Measurements from ENCODE around the gene TSPAN9. TPM values are rescaled to one million over a fixed set of nuclear protein-coding genes. Genes with fewer than 3 reads are reported as not detected.

TSPAN9 gene
- total RNA-seq, 4 donors from 2014 or later = 15.7 to 32.6 (median 26.2) TPM

DNA sequence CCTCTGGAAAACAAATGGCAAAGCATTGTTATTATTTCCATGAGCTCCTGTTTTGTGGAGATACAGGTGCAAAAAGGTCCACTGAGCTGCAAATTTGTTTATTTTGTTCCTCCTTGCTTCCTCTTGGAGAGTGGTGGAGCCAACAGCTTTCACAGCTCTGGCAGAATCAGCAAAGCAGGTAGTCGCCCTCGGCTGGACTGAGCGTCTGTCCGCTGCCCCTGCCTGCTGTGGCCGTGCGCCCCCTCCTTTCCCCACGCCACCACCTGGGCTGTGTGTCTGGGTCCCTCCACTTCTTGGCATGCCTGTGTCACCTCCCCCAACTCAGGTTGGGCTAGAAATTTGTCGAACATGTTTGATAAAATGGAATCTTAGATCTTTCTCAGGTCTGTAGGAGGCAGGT lies 188.2 kb downstream of the TSPAN9 start:
- Histone ChIP-seq H3K36me3 (no peaks in the 10 kb centered on the region), H3K27me3 (no peaks in the 10 kb centered on the region), H3K4me3 (no peak overlapping the region), H3K9me3 (no peaks in the 10 kb centered on the region), H3K4me1 (peaks cover 0 to 25% (median 8%) of the 10 kb centered on the region in 4 donors), H3K27ac (no peak overlapping the region)
- no peak for DNase-seq (ENCODE audit: low spot score in 2 of 2)
- TF ChIP-seq EP300 (IDR thresholded peaks at IDR 0.05) = no peak
- TF ChIP-seq, protein P1, sequence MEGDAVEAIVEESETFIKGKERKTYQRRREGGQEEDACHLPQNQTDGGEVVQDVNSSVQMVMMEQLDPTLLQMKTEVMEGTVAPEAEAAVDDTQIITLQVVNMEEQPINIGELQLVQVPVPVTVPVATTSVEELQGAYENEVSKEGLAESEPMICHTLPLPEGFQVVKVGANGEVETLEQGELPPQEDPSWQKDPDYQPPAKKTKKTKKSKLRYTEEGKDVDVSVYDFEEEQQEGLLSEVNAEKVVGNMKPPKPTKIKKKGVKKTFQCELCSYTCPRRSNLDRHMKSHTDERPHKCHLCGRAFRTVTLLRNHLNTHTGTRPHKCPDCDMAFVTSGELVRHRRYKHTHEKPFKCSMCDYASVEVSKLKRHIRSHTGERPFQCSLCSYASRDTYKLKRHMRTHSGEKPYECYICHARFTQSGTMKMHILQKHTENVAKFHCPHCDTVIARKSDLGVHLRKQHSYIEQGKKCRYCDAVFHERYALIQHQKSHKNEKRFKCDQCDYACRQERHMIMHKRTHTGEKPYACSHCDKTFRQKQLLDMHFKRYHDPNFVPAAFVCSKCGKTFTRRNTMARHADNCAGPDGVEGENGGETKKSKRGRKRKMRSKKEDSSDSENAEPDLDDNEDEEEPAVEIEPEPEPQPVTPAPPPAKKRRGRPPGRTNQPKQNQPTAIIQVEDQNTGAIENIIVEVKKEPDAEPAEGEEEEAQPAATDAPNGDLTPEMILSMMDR (IDR thresholded peaks at IDR 0.05) = no peak
- TF ChIP-seq POLR2A (IDR thresholded peaks at IDR 0.05) = no peak
- WGBS, 2 donors = 96 to 98% methylated on average over 8 of the region's 8 CpGs

DNA sequence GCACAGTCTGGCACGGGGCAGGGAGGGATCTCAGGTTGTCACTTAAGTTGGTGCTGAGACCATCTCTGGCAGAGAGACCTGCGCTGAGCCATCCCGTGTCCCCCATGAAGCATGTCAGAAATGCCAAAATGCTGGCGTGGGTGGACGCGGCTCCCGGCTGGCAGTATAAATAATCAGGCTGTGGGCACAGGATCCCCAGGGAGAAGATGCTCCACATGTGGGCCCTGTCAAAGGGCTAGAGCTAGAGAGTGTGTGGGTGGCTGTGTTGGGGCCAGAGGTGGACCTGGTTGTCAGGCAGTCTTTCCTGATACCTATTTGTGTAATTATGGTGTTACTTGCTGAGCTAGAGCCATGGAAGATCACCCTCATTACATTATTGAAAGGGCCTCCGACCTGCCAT lies 189.5 kb downstream of the TSPAN9 start:
- Histone ChIP-seq H3K36me3 (no peaks in the 10 kb centered on the region), H3K4me3 (no peak overlapping the region), H3K27me3 (no peaks in the 10 kb centered on the region), H3K4me1 (peaks cover 0 to 13% (median 6%) of the 10 kb centered on the region in 4 donors), H3K9me3 (no peaks in the 10 kb centered on the region), H3K27ac (no peak overlapping the region)
- TF ChIP-seq POLR2A (IDR thresholded peaks at IDR 0.05) (no peak), EP300 (IDR thresholded peaks at IDR 0.05) (no peak)
- TF ChIP-seq, protein P1 (IDR thresholded peaks at IDR 0.05) = no peak
- no peak for DNase-seq (ENCODE audit: low spot score in 2 of 2)
- WGBS, 2 donors = 61 to 78% methylated on average over 8 of the region's 8 CpGs

DNA sequence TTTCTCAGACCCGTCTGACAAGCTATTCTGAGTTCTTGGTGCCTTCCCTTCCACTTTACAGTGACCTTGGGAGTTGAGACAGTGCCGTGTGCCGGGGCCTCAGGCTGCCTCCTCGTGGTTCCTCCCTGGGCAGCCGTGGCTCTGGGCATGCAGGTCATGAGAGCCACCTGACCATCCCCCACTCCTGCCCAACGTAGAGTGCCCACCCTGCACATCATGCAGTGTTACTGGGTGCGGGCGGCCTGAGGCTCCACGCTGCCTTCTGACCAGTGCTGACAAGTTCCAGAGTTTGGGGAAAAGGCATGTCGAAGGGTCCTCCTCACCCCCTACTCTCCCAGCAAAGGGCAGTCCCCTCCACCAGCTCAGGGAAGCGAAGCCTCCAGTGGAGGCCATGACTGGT lies 190.5 kb downstream of the TSPAN9 start:
- H3K9me3 ChIP-seq = no peaks in the 10 kb centered on the region
- no peak overlapping the region for H3K27ac ChIP-seq
- DNase-seq (ENCODE audit: low spot score in 2 of 2) = no peak
- no peaks in the 10 kb centered on the region for H3K36me3 ChIP-seq
- H3K4me3 ChIP-seq = no peak overlapping the region
- WGBS, 2 donors = 75 to 83% methylated on average over 10 to 11 of the region's 11 CpGs
- H3K4me1 ChIP-seq = peaks cover 0 to 2% (median under 1%) of the 10 kb centered on the region in 4 donors
- no peak for TF ChIP-seq POLR2A (IDR thresholded peaks at IDR 0.05)
- TF ChIP-seq EP300 (IDR thresholded peaks at IDR 0.05) = no peak
- TF ChIP-seq, protein P1 (IDR thresholded peaks at IDR 0.05) = no peak
- no peaks in the 10 kb centered on the region for H3K27me3 ChIP-seq

DNA sequence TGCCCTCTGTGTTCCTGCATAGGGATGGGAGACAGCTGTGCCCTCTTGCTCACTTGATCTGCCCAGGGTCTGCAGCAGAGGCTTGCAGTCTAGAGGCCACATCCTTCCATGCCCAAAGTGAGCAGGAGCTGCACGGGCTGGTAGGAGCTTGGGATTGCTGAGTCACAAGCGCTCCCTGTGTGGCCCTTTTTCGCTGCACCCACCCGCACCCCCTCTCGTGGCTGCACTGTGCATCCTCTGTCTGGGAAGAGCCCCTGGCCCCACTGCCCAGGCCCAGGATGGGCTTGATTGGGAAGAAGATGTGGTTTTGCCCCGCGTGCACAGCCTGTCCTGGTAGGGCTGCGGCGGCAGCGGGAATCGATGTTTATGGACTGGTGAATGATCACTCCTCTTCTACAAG lies 192.4 kb downstream of the TSPAN9 start:
- Histone ChIP-seq H3K27me3 (no peaks in the 10 kb centered on the region), H3K4me1 (peaks cover 0 to 17% (median 0%) of the 10 kb centered on the region in 4 donors), H3K36me3 (no peaks in the 10 kb centered on the region), H3K4me3 (no peak overlapping the region), H3K27ac (no peak overlapping the region), H3K9me3 (no peaks in the 10 kb centered on the region)
- DNase-seq (ENCODE audit: low spot score in 2 of 2) = no peak
- WGBS, 2 donors = 78 to 80% methylated on average over 10 to 11 of the region's 11 CpGs
- TF ChIP-seq POLR2A (IDR thresholded peaks at IDR 0.05) = no peak
- TF ChIP-seq, protein P1 (IDR thresholded peaks at IDR 0.05) = no peak
- TF ChIP-seq EP300 (IDR thresholded peaks at IDR 0.05) = no peak

DNA sequence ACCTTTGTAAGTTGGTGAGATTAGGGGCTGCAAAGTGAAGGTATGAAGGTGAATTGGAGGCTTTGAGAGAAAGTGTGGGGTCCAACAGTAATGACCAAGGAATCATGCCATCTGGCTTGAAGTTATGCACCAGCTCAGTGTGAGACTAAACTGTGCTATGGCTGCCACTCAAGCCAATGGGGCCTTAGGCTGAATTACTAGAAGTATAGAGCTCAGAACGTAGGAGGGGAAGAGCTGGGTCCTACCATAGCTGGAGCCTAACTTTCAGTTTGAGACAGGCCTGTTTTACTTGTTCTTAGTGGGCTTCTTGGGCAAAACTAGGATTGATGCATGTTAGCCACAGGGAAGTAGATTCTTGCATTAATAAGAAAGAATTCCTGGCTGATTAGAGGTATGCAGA lies 194.0 kb downstream of the TSPAN9 start:
- Histone ChIP-seq H3K27me3 (no peaks in the 10 kb centered on the region), H3K9me3 (no peaks in the 10 kb centered on the region), H3K4me1 (peaks cover 0 to 25% (median 0%) of the 10 kb centered on the region in 4 donors), H3K27ac (no peak overlapping the region), H3K36me3 (no peaks in the 10 kb centered on the region), H3K4me3 (no peak overlapping the region)
- DNase-seq (ENCODE audit: low spot score in 2 of 2) = no peak
- TF ChIP-seq, protein P1 (IDR thresholded peaks at IDR 0.05) = no peak
- TF ChIP-seq POLR2A (IDR thresholded peaks at IDR 0.05) (no peak), EP300 (IDR thresholded peaks at IDR 0.05) (no peak)
- 89 to 95% methylated on average over 1 of the region's 1 CpG for WGBS, 2 donors

All from tibial nerve (tissue), 4 donors.